IPS-NIHi7 (cell line): ENCODE results near the gene NFS1.
A peak's percentile ranks its signal among the peaks of the same experiment; 100 is the strongest.

Source experiments
- DNase-seq: peaks from one replicate; pipeline ENCODE4 v3.0.0; 2012; ENCODE audit warnings: mixed read lengths; ENCODE audit errors: extremely low spot score

The NFS1 gene

DNA sequence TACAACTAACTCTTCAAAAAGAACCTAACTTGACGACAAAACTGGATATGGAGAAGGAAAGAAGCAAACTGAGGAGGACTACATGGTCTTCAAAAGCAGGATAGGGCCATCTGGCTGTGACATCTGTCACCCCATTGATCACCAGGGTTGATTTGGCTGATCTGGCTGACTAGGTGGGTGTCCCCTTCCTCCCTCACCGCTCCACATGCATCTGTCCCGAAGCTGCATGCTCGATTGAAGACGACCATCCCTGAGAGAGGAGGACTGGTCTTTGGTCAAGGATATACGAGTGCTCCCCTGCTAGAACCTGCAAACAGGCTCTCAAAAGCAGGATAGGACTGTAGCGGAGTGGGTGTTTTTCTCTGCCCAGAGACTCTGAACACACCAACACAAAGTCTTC is 56.1 kb downstream of the NFS1 start:
- no peak for DNase-seq

DNA sequence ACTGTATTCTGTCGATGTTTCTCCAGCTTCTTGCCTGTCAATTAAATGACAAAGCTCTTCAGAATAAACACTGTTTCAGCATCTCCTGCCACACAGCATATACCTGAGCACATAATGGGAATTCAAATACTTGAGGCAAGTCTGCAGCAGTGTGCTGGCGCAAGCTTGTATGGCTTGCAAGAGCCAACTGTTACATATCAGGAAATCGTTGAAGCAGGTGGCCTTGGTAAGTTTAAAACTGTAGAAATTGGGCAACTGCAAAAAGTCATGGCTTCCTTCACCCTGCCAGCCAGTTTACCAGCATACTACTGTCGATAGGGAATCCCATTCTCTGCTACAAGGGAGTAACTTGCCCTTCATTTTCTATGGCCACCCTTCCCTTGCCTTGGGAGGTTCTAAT is 57.4 kb downstream of the NFS1 start:
- no peak for DNase-seq

DNA sequence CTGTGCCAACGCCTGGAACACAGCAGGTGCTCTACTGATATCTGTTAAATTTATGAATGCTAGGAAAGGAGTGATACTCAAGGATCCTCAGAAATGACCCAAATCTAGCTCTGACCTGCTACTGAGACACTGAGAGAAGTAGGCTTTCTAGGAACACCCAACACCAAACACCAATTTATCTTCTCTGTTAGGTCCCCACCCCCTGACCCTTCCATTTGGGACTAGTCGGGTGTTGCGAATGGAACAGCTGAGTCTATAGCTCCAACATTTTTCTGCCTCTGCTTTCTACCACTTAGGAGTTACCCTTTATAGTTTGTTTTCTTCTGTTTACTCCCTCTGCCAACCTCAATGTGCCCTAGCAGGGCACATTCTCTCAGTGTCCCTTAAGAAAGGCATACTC is 58.4 kb downstream of the NFS1 start:
- DNase-seq = no peak

DNA sequence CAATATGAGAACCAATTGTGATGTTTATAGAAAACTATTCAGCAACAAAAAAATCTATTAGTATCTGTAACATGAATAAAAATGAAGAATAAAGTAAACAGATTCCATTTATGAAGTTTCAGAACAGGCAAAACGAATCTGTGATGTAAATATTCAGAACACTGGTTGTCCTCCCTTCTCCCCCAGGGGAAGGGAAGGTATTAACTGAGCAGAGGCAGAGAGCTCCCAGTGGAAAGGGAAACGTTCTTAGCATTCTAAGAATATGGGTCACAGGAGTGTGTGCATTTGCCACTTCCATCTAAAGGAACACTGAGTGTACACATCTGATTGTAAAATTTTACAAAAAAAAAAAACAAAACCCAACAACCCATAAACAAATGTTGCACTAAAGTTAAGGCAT is 60.4 kb downstream of the NFS1 start:
- DNase-seq = no peak

DNA sequence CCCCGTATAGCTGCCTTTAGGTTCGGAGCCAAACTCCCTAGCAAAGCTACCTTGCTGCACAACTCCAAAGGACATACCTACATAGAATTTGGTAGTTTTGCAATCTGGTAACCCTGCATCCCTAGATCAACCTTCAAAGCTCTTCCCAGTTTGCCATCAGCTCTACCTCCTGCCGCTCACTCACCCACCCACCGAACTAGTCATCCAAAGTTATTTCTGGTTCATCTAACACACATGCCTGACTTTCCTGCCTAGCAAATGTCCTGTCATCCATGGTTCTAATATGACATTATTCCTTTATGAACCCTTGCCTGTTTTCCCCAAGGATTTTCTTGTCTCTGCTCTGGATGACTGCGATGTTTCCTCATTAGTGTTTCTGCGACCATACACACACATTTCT is 61.9 kb downstream of the NFS1 start:
- DNase-seq = no peak

DNA sequence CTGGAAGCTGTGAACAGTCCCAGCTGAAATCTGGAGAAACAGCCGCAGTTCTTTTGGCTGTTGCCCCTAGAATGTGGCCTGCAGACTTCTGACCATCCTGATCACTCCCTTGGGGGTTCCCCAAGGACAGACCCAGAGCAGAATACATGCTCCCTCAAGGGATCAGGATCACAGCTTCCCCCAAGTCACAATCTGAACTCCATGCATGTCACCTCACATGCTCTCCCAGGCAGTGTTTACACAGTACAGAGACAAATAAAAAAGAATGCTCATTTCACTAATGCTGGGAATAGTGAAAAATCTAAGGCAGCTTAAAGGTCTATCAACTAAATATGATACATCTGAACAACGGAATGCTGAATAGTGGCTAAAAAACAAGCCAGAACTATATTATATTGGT is 63.1 kb downstream of the NFS1 start:
- DNase-seq = no peak

DNA sequence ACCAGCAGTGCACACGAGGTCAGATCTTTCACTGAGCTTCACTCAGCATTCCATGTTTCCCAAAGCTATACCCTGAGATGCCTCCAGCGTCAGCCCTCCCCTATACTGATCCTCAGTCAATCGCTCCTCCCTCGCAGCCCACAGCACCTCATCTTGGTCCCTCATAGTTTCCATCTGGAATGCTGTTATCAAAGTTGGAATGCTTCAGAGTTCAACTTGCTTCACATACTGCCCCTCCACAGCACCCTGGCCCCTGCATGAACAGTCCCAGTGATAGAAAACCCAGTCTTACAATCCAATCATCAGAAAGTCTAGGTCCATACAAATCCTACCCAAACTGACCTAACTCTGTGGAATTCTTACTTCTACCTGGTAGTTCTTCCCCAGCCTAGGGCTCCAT is 63.5 kb downstream of the NFS1 start:
- no peak for DNase-seq

DNA sequence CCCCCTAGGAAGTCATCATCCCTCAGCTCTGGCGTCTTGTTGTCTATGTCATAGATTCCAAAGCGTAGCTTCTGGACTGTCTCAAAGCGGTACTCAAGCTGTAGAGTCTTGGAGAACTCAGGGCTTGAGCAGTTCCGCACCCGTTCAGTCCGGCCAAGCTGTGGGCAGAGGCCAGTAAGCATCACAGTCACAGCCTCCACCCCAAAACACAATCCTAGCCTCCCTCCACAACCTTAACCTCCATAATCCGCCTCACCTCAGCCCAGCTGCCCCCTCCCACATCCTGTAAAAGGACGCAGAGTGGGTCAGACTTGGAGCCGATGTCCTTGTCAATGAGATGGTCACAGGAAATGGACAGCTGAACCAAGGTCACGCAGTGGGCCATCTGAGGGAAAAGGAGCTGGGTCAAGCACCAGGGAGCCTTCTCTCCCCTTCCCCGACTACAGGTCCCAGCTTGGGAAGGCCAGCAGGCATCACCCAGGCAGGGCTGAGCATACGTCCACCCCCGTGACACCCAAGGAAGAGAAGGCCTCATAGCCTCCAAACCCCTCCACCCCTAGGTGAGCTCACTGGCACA is 66.5 kb downstream of the NFS1 start:
- DNase-seq = no peak

DNA sequence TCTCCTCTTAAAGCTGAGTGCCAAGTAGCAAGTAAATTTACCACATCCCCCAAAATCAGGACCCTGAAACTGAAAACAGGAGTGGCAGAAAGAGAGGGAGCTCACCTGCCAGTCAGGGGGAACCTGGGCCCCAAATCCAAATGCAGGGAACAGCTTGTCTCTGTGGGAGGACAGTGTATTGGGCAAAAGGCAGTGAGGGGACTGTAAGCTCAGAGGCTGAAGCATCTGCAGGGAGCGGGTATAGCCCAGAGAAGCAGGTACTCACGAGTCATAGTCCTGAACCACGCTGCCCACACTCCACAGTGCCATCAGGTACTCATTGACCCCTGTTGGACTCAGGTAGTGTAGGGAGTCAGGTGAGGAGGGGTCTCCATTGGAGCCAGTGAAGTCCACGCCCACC is 68.5 kb downstream of the NFS1 start:
- no peak for DNase-seq

DNA sequence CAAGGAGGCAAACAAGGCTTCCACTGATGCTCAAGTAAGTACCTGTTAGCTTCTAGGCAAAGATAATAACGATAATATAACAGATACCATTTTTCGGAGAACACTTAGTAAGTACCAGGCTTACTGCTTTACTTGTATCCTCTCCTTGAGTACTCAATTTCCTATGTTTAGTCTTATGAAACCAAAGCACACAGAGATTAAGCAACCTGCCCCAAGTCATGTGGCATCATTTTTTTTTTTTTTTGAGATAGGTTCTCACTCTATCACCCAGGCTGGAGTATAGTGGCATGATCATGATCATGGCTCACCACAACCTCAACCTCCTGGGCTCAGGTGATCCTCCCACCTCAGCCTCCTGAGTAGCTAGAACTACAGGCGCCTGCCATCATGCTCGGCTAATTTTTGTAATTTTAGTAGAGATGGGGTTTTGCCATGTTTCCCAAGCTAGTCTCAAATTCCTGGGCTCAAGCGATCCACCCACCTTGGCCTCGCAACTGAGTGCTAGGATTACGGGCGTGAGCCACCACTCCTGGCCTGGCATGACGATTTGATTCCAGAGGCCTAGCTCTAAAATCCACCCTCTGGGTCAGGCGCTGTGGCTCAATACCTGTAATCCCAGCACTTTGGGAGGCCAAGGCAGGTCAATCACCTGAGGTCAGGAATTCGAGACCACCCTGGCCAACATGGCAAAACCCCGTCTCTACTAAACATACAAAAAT is 69.6 kb downstream of the NFS1 start:
- DNase-seq = no peak

DNA sequence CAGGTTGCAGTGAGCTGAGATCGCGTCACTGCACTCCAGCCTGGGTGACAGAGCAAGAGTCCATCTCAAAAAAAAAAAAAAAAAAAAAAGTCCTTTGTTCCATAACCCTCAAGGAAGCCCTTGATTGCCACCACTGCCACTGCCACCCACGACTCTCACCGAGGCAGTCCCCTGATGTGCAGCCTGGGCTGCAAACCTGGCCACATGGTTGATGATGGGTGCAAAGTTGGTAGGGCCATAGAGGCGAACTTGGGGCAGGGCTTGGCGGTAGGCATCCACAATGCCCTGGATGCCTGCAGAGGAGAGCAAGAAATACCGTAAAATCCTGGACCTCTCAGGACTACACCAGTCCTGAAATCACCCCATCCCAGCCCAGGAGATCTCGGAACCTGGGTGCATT is 72.0 kb downstream of the NFS1 start:
- no peak for DNase-seq

DNA sequence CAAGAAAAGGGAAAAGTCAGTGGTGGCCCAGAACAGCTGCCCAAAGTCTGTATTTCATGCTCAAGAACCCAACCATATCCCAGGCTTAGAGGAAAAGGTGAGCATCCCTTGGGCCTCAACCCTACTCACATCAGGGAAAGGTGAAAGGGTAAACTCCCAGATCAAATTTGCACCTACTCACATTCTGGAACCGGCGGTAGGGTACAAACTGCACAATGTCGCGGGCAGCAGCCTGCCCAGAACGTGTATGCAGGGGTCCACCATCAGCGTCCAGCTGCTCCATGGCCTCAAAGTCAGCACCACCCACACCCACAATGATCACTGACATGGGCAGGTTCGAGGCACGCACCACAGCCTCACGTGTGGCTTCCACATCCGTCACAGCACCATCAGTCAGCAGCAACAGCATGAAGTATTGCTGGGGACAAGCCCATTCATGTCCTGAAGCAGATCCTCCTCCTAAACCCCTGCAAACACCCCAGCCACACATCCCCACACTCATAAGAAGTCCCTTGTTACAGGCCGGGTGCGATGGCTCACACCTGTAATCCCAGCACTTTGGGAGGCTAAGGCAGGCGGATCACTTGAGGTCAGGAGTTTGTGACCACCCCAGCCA is 72.7 kb downstream of the NFS1 start:
- DNase-seq = no peak

DNA sequence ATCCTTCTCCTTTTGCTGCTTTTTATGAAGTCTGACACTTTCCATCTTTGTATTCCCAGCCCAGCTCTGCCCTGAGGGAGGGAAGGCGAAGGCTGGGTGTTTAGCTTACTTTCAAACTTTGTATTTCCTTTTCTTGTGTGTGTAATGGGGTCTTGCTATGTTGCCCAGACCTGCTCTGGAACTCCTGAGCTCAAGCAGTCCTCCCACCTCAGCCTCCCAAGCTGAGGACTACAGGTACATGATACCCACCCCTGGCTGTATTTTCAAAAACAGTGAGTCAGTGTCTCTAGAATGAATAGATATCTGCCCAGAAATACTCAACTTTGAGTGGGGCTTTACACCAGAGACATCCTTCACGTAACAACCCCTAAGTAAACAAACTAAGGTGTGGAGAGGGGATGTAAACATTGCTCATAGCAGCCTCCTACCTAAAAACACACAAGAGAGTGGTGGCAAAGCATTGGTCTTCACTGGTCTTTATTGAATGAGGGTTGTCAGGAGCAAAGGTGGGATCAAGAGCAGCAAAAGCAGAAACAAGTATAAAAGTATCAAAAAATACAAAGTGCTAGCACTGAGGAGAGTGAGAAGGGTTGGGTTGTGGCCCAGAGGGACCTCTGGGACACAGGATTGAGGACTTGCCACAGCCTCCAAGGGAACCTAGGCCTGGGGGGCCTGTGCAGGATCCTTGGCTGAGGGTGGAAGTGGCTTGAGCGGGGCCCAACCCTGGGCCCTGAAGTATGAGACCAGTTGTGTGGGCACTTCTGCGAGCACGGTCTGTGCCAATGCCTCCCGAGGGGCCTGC is 73.4 kb downstream of the NFS1 start:
- no peak for DNase-seq

DNA sequence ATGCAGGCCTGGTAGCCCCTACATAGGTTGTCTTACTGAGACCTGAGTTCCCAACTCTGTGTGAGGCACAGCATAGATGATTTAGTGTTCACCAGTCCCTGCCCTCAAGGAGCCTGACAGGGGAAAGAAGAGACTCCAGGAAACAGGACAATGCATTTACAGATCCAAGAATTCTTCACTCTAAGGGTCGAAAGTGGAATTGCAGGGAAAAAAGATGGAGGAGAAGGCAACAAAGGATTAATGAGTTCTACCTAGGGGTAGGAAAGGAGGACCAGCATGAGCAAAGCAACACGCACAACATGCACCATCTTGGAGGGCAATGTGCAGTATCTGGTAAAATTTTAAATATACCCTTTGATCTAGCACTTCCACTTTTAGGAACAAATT is 77.6 kb downstream of the NFS1 start:
- no peak for DNase-seq

DNA sequence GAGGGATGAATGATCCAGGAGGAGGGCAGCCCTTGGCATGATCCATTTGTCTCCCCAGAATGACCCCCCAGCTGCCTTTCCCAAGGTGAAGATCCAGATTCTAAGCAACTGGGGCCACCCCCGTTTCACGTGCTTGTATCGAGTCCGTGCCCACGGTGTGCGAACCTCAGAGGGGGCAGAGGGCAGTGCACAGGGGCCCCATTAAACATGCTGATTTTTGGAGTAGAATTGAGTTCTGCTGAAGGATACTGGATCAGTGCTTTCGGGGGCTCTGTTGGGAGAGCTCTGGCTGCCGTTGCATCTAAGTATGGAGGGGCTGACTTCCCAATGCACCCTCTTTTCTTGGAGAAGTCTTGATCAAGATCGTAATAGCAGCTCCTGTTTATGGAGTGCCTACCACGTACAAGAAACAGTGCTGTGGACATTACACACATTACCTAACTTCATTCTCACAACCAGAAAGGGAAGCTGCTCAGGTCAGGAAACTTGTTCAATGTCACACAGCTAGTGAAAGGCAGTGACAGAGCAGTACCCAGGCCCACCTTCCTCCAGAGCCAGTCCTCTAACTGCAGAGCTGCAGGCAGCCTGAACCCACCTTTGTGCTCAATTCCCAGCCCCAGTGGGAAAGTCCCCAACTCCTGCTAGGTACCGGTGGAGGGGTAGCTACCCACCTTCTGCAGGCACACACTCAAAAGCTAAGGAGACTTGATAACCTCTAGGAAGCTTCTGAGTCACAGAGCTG is 78.2 kb downstream of the NFS1 start:
- DNase-seq = no peak

DNA sequence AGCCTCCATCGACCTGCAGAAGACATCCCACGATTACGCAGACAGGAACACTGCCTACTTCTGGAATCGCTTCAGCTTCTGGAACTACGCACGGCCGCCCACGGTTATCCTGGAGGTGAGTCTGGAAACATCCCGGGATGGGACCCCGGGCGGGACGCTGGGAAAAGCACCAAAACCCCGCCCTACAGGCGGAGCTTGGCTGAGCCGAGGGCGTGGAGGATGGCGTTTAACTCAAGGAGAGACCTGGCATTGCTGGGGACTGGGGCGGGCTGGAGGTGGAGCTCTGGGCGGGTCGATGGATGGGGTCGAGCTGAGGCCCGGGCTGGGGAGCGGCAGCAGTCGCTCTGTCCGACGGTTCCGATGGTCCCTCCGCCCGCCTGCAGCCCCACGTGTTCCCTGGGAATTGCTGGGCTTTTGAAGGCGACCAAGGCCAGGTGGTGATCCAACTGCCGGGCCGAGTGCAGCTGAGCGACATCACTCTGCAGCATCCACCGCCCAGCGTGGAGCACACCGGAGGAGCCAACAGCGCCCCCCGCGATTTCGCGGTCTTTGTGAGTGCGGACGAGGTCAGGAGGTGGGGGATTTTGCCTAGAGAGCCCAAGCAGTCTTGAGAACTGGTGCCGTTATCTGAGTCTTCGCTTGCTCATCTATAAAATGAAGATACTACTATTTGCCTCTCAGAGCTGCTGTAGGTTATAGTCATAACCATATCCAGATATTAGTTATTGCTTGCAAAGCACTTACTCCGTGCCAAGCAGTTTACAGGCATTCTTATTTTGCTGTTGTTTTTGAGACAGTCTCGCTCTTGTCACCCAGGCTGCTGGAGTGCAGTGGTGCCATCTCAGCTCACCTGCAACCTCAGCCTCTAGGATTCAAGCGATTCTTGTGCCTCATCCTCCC is 79.7 kb downstream of the NFS1 start:
- DNase-seq = peak; percentile 94

DNA sequence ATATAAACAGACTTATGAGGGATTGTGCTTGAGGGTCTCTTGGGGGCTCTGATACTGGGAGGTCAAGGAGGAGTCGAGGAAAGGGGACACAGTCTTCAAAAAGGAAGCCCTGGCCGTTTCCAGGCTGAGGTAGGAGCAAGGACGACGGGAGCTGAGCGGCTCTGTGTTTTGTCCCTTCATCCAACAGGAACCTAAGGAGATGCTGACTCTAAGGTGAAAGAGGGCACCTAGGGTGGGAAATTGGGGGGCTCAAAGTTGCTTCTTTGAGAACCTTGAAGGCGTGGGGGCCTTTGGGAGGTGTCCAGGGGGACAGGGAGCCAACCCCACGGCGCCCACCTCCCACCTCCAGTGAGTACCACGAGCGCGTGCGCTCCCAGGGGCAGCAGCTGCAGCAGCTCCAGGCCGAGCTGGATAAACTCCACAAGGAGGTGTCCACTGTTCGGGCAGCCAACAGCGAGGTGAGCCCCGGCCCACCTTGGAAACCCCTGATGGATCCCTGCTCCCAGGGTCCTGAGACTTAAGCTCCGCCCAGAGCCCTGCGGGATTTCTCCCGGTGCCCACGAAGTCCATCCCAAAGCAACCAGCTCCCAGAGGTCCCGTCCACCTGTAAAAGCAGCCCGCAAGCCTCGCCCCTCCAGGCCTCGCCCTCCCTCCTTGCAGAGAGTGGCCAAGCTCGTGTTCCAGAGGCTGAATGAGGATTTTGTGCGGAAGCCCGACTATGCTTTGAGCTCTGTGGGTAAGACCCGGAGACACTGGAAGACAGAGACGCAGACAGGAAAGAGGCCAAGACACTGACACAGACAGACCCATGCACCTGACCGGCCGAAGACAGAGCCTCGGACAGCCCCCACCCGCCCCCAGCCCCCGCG is 80.7 kb downstream of the NFS1 start:
- no peak for DNase-seq
